Measurements from ENCODE around the gene ITGA3. TPM values are rescaled to one million over a fixed set of nuclear protein-coding genes. Genes with fewer than 3 reads are reported as not detected.

ITGA3 gene
- polyA plus RNA-seq, 2 of the 4 experiments (the other 2 are of a cell fraction) = 141 to 268 TPM

DNA sequence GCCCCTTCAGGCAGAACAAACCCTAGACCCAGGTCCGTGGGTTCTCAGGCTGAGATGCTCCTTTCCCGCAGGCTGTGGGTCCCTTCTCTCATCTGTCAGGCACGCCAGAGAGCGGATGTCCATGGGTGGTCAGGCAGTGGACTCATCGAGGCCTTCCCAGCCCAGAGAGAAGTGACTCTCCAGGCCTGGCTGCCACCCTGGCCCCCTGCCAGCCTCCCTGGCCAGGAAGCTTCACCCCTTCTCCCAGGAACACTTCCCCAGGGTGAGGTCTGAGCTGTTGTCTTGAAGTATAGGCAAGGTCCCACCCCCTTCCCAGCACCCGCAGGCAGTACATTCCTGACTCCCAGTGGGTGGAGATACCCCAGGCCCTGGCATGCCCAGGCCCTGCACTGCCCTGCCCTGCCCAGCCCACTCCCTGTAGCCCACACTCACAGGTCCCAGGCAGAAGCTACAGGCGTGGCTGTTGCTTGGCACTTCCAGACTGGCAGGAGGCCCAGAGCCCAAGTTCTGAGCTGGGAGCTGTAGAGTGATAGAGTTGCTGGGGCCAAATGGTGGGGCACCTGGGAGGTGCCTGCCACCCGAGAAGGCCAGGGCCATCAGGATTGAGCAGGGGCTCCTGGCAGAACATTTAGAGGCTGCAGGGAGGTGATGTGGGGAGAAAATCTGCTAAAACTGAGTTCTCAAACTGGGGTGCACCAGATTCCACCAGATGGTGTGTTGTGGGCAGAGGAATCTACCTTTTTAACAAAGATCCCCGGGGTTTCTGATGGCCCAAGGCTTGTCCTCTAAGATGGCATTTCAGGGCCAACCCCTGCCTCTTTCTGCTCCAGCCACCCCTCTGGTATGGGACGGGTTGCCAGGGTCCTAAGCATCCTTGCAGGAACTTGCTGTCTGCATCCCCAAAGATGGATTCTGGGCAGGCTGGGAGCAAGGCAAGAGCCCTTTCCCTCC is 6.7 kb downstream of the ITGA3 start (continued):
- peak in 1 of 2 experiments; percentile 50; a peak in 4 of 5 replicates for TF ChIP-seq RAD21 (conservative IDR thresholded peaks at IDR 0.05 in 1 of 2, IDR thresholded peaks at IDR 0.05 in 1 of 2)
- TF ChIP-seq JUNB (IDR thresholded peaks at IDR 0.05) = peak; percentile 56; the same call in 1 of the 2 replicates
- no peak; the same call in 1 of the 2 replicates for TF ChIP-seq HOXB5 (CRISPR knock-in tag; IDR thresholded peaks at IDR 0.05)
- peak; percentile 75 for TF ChIP-seq MYC (IDR thresholded peaks at IDR 0.05; ENCODE audit: borderline replicate concordance, low read length)
- no peak for TF ChIP-seq FOXS1 (CRISPR knock-in tag; IDR thresholded peaks at IDR 0.05)
- no peak for TF ChIP-seq ZSCAN20 (CRISPR knock-in tag; IDR thresholded peaks at IDR 0.05)
- TF ChIP-seq, protein P1, sequence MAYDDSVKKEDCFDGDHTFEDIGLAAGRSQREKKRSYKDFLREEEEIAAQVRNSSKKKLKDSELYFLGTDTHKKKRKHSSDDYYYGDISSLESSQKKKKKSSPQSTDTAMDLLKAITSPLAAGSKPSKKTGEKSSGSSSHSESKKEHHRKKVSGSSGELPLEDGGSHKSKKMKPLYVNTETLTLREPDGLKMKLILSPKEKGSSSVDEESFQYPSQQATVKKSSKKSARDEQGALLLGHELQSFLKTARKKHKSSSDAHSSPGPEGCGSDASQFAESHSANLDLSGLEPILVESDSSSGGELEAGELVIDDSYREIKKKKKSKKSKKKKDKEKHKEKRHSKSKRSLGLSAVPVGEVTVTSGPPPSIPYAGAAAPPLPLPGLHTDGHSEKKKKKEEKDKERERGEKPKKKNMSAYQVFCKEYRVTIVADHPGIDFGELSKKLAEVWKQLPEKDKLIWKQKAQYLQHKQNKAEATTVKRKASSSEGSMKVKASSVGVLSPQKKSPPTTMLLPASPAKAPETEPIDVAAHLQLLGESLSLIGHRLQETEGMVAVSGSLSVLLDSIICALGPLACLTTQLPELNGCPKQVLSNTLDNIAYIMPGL (CRISPR knock-in tag; IDR thresholded peaks at IDR 0.05; ENCODE audit: borderline replicate concordance) = no peak
- no peak for TF ChIP-seq CHD4 (IDR thresholded peaks at IDR 0.05; ENCODE audit: borderline replicate concordance)
- TF ChIP-seq TP53 (CRISPR knock-in tag; IDR thresholded peaks at IDR 0.05) = 0 out of 2 replicates have a peak, but pooled peaks have one; percentile 35
- no peak for TF ChIP-seq RARB (CRISPR knock-in tag; IDR thresholded peaks at IDR 0.05)
- peak; percentile 32; the same call in 1 of the 2 replicates for TF ChIP-seq EHF (CRISPR knock-in tag; IDR thresholded peaks at IDR 0.05)
- no peak for TF ChIP-seq HDAC2 (IDR thresholded peaks at IDR 0.05)
- TF ChIP-seq, protein P2, sequence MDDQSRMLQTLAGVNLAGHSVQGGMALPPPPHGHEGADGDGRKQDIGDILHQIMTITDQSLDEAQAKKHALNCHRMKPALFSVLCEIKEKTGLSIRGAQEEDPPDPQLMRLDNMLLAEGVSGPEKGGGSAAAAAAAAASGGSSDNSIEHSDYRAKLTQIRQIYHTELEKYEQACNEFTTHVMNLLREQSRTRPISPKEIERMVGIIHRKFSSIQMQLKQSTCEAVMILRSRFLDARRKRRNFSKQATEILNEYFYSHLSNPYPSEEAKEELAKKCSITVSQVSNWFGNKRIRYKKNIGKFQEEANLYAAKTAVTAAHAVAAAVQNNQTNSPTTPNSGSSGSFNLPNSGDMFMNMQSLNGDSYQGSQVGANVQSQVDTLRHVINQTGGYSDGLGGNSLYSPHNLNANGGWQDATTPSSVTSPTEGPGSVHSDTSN (IDR thresholded peaks at IDR 0.05) = no peak
- no peak for TF ChIP-seq CBX2 (IDR thresholded peaks at IDR 0.05; ENCODE audit: borderline replicate concordance, low read depth)
- TF ChIP-seq, protein P3, sequence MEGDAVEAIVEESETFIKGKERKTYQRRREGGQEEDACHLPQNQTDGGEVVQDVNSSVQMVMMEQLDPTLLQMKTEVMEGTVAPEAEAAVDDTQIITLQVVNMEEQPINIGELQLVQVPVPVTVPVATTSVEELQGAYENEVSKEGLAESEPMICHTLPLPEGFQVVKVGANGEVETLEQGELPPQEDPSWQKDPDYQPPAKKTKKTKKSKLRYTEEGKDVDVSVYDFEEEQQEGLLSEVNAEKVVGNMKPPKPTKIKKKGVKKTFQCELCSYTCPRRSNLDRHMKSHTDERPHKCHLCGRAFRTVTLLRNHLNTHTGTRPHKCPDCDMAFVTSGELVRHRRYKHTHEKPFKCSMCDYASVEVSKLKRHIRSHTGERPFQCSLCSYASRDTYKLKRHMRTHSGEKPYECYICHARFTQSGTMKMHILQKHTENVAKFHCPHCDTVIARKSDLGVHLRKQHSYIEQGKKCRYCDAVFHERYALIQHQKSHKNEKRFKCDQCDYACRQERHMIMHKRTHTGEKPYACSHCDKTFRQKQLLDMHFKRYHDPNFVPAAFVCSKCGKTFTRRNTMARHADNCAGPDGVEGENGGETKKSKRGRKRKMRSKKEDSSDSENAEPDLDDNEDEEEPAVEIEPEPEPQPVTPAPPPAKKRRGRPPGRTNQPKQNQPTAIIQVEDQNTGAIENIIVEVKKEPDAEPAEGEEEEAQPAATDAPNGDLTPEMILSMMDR (IDR thresholded peaks at IDR 0.05) = no peak
- TF ChIP-seq MAFK (IDR thresholded peaks at IDR 0.05; ENCODE audit: partially characterized antibody) = no peak
- TF ChIP-seq, protein P4, sequence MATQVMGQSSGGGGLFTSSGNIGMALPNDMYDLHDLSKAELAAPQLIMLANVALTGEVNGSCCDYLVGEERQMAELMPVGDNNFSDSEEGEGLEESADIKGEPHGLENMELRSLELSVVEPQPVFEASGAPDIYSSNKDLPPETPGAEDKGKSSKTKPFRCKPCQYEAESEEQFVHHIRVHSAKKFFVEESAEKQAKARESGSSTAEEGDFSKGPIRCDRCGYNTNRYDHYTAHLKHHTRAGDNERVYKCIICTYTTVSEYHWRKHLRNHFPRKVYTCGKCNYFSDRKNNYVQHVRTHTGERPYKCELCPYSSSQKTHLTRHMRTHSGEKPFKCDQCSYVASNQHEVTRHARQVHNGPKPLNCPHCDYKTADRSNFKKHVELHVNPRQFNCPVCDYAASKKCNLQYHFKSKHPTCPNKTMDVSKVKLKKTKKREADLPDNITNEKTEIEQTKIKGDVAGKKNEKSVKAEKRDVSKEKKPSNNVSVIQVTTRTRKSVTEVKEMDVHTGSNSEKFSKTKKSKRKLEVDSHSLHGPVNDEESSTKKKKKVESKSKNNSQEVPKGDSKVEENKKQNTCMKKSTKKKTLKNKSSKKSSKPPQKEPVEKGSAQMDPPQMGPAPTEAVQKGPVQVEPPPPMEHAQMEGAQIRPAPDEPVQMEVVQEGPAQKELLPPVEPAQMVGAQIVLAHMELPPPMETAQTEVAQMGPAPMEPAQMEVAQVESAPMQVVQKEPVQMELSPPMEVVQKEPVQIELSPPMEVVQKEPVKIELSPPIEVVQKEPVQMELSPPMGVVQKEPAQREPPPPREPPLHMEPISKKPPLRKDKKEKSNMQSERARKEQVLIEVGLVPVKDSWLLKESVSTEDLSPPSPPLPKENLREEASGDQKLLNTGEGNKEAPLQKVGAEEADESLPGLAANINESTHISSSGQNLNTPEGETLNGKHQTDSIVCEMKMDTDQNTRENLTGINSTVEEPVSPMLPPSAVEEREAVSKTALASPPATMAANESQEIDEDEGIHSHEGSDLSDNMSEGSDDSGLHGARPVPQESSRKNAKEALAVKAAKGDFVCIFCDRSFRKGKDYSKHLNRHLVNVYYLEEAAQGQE (IDR thresholded peaks at IDR 0.05) = no peak
- TF ChIP-seq CBX8 (IDR thresholded peaks at IDR 0.05) = no peak
- TF ChIP-seq ZNF302 (CRISPR knock-in tag; IDR thresholded peaks at IDR 0.05) = 0 out of 2 replicates have a peak, but pooled peaks have one; percentile 15
- no peak for TF ChIP-seq NFE2L2 (conservative IDR thresholded peaks at IDR 0.05; ENCODE audit: low read length)
- peak; percentile 90 for TF ChIP-seq MAX (IDR thresholded peaks at IDR 0.05)
- TF ChIP-seq, protein P5, sequence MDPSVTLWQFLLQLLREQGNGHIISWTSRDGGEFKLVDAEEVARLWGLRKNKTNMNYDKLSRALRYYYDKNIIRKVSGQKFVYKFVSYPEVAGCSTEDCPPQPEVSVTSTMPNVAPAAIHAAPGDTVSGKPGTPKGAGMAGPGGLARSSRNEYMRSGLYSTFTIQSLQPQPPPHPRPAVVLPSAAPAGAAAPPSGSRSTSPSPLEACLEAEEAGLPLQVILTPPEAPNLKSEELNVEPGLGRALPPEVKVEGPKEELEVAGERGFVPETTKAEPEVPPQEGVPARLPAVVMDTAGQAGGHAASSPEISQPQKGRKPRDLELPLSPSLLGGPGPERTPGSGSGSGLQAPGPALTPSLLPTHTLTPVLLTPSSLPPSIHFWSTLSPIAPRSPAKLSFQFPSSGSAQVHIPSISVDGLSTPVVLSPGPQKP (IDR thresholded peaks at IDR 0.05; ENCODE audit: low read depth, low read length) = no peak
- 0 out of 2 replicates have a peak, but pooled peaks have one; percentile 15 for TF ChIP-seq FOSL2 (IDR thresholded peaks at IDR 0.05)
- peak; percentile 68 for TF ChIP-seq FOSL2 (CRISPR knock-in tag; IDR thresholded peaks at IDR 0.05)
- TF ChIP-seq MAZ (IDR thresholded peaks at IDR 0.05; ENCODE audit: borderline replicate concordance, low read depth, low read length) = no peak
- TF ChIP-seq SREBF2 (IDR thresholded peaks at IDR 0.05) = no peak
- 0 out of 2 replicates have a peak, but pooled peaks have one; percentile 48 for TF ChIP-seq TFCP2L1 (CRISPR knock-in tag; IDR thresholded peaks at IDR 0.05)
- no peak; the same call in 1 of the 2 replicates for TF ChIP-seq ATOH8 (CRISPR knock-in tag; IDR thresholded peaks at IDR 0.05; ENCODE audit: low read depth)
- TF ChIP-seq ESRRA (IDR thresholded peaks at IDR 0.05; ENCODE audit: borderline replicate concordance, low read length) = no peak
- no peak for TF ChIP-seq ZC3H11A (IDR thresholded peaks at IDR 0.05)
- peak; percentile 60 for TF ChIP-seq SMC3 (IDR thresholded peaks at IDR 0.05)

Measured in A549 (cell line).